H1 (cell line): ENCODE results near the gene SLC25A38. TPM values are rescaled to one million over a fixed set of nuclear protein-coding genes. Genes with fewer than 3 reads are reported as not detected.
A peak's percentile ranks its signal among the peaks of the same experiment; 100 is the strongest.

ENCODE experiments used
- CHD7 ChIP-seq: fragments of 300-600 bp; sonication (generic); IDR thresholded peaks from 2 replicates; pipeline ENCODE4 v1.7.1; 2012; ENCODE audit warnings: low read length, moderate library complexity, mild to moderate bottlenecking, inconsistent platforms; ENCODE audit not compliant: insufficient replicate concordance
- POLR2A ChIP-seq, 2 experiments: IDR thresholded peaks; 1 replicate in 1 of 2; 2 replicates in 1 of 2; pipeline ENCODE4 v1.6.1; 2011; ENCODE audit warnings: low read depth in 2 of 2, low read length in 2 of 2, mild to moderate bottlenecking in 2 of 2; ENCODE audit errors: control extremely low read depth in 1 of 2
- polyA plus RNA-seq, 7 experiments: library from polyadenylated mRNA; depleted of rRNA in 3 of 7; stranded (reverse) in 5 of 7; unstranded in 2 of 7; fragments of >200 nt in 5 of 7; fragments of 200-250 nt in 2 of 7; gene quantifications; 1 replicate in 5 of 7; 2 replicates in 1 of 7; 4 replicates in 1 of 7; pipeline versions ENCODE4 v1.2.1 to v1.2.3, GENCODE V29; 2011 to 2013; ENCODE audit warnings: missing spikeins in 2 of 7, mixed read lengths in 2 of 7
- total RNA-seq: library from RNA; stranded (reverse); fragmentation: NEBNext Ultra II Directional; extraction: Animal tissue kit (Norgen Biotek cat#: 25700); gene quantifications from 2 replicates; pipeline ENCODE4 v1.2.1, GENCODE V29; 2021

SLC25A38 gene
- total and polyA plus RNA-seq, 2 of the 8 experiments (the other 6 are each of a cell fraction or from before 2014, with no cell fraction given): 41.2 to 45.8 TPM

GRCh38 chr3:39409514-39410136 is 26.5 kb downstream of the SLC25A38 start (continued):
- TF ChIP-seq CHD7: no peak
- peak in 1 of 2 experiments; percentile 57; a peak in 1 of 3 replicates for TF ChIP-seq POLR2A (IDR thresholded peaks at IDR 0.05; ENCODE audit: control extremely low read depth in 1 of 2, low read depth in 2 of 2, low read length in 2 of 2)
